Large intestine (tissue), 3 donors: ENCODE measurements around the gene HDAC9. TPM values are rescaled to one million over a fixed set of nuclear protein-coding genes. Genes with fewer than 3 reads are reported as not detected.

Source experiments
- DNase-seq, 2 donors: peaks; one replicate each; pipeline versions ENCODE4 v3.0.0 to v3.0.0-alpha.2; 2013
- H3K27ac ChIP-seq: one replicate; pipeline ENCODE4 v1.5.1; 2013; ENCODE audit warnings: low read length
- H3K27me3 ChIP-seq: 2 replicates; pipeline ENCODE4 v1.6.1; 2013; ENCODE audit warnings: low read length; ENCODE audit not compliant: control insufficient read depth, insufficient read depth
- H3K36me3 ChIP-seq: 2 replicates; pipeline ENCODE4 v1.6.1; 2013; ENCODE audit warnings: low read length; ENCODE audit not compliant: control insufficient read depth, insufficient read depth
- H3K4me1 ChIP-seq: one replicate; pipeline ENCODE4 v1.6.1; 2013; ENCODE audit warnings: low read length; ENCODE audit not compliant: control insufficient read depth, insufficient read depth
- H3K4me3 ChIP-seq: one replicate; pipeline ENCODE4 v1.5.1; 2013; ENCODE audit warnings: low read length
- H3K9me3 ChIP-seq: one replicate; pipeline ENCODE4 v1.6.1; 2013; ENCODE audit warnings: mild to moderate bottlenecking, low read depth, low read length, moderate library complexity; ENCODE audit not compliant: control insufficient read depth
- WGBS: methylation state at CpG from one replicate; pipeline ENCODE4 v1.1.5; 2013; ENCODE audit warnings: low lambda C conversion rate; ENCODE audit not compliant: insufficient coverage; 5-methylcytosine and 5-hydroxymethylcytosine counted together
- polyA plus RNA-seq: library from polyadenylated mRNA; unstranded; fragments of 120-200 nt; gene quantifications from one replicate; pipeline ENCODE4 v1.2.1, GENCODE V29; 2013

Gene HDAC9
- polyA plus RNA-seq, 1 donor, result 6.2 TPM

GRCh38 chr7:18859318-18859717, 363.8 kb downstream of the HDAC9 start:
- Histone ChIP-seq H3K4me1 (no peaks in the 10 kb centered on the region), H3K4me3 (no peak overlapping the region), H3K27me3 (no peaks in the 10 kb centered on the region), H3K36me3 (no peaks in the 10 kb centered on the region), H3K27ac (no peak overlapping the region), H3K9me3 (no peaks in the 10 kb centered on the region)
- no peak for DNase-seq
- WGBS, result 100% methylated on average over 1 of the region's 1 CpG

- Histone ChIP-seq H3K4me1 (no peaks in the 10 kb centered on the region), H3K4me3 (no peak overlapping the region), H3K36me3 (no peaks in the 10 kb centered on the region), H3K27me3 (no peaks in the 10 kb centered on the region), H3K27ac (no peak overlapping the region), H3K9me3 (no peaks in the 10 kb centered on the region)
- no peak for DNase-seq
These were observed 364.7 kb downstream of the HDAC9 start for GRCh38 chr7:18860221-18860620.

- DNase-seq, result no peak
- H3K4me3 ChIP-seq, result no peak overlapping the region
- H3K9me3 ChIP-seq, result no peaks in the 10 kb centered on the region
- no peaks in the 10 kb centered on the region for H3K4me1 ChIP-seq
- no peaks in the 10 kb centered on the region for H3K27me3 ChIP-seq
- H3K27ac ChIP-seq, result no peak overlapping the region
- WGBS, result 90% methylated on average over 2 of the region's 4 CpGs
- H3K36me3 ChIP-seq, result no peaks in the 10 kb centered on the region
These were observed 366.1 kb downstream of the HDAC9 start for GRCh38 chr7:18861514-18862118.

DNA sequence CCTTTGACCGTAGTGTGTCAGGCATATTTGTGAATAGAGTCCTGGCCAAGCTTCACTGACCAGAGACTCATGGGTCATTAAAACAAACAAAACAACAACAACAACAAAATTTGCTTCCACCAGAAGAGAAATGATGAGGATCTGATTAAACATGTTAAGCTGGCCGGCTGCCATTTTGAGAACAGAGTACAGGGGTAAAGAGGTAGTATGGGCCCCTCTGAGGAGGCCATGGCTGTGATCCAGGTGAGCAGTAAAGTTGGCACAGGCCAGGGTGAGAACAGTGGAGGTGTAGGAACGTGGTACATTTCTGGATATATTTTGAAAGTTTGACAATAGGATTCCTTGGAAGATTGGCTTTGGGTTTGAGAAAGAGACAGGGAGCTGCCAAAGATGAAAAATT, 369.4 kb downstream of the HDAC9 start:
- no CpG with 5 or more reads among the region's 3 CpGs for WGBS
- Histone ChIP-seq H3K4me3 (no peak overlapping the region), H3K27me3 (no peaks in the 10 kb centered on the region), H3K9me3 (no peaks in the 10 kb centered on the region), H3K27ac (no peak overlapping the region), H3K36me3 (no peaks in the 10 kb centered on the region), H3K4me1 (no peaks in the 10 kb centered on the region)
- no peak for DNase-seq

DNA sequence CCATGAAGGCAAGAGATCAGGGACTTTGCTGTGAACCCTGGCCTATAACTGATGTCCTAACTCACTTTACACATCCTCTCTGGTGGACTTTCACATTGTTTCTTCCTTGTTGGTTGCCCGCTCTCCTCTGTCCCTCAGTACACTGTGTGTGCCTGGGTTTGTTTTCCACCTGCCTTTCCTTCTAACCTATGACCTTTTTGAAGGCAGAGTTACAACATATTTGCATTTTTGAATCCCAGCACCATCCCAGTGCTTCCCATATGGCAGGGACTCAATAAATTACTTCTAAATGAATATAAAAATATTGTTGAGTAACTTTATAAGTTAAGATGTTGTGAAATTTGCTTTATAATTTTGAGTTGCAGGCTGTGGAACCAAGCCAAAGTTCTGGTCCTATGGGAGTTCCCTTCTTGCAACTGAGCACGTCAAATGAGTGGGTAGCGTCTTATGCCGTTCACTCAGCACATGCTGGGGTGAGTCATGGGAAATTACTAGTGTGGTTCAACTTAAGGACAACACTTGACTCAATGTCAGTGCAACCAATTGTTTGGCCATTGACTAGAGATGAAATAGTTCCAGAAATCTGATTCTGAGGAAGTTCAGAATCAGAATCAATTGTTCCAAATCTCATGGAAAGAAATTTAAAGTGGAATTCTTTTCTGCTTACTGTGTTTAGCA, 370.9 kb downstream of the HDAC9 start:
- Histone ChIP-seq H3K9me3 (no peaks in the 10 kb centered on the region), H3K27me3 (no peaks in the 10 kb centered on the region), H3K4me1 (no peaks in the 10 kb centered on the region), H3K36me3 (no peaks in the 10 kb centered on the region), H3K4me3 (no peak overlapping the region), H3K27ac (no peak overlapping the region)
- peak in 1 of 2 donors; percentile 7 for DNase-seq
- WGBS, result 100% methylated on average over 1 of the region's 4 CpGs

GRCh38 chr7:18872344-18872743, 376.8 kb downstream of the HDAC9 start:
- H3K9me3 ChIP-seq, result no peaks in the 10 kb centered on the region
- no peak overlapping the region for H3K4me3 ChIP-seq
- WGBS, result no CpG with 5 or more reads among the region's 2 CpGs
- H3K4me1 ChIP-seq, result no peaks in the 10 kb centered on the region
- no peak overlapping the region for H3K27ac ChIP-seq
- DNase-seq, result no peak
- no peaks in the 10 kb centered on the region for H3K36me3 ChIP-seq
- no peaks in the 10 kb centered on the region for H3K27me3 ChIP-seq

GRCh38 chr7:18873734-18874336, 378.3 kb downstream of the HDAC9 start:
- Histone ChIP-seq H3K9me3 (no peaks in the 10 kb centered on the region), H3K4me1 (no peaks in the 10 kb centered on the region), H3K27ac (no peak overlapping the region), H3K36me3 (no peaks in the 10 kb centered on the region), H3K4me3 (no peak overlapping the region), H3K27me3 (no peaks in the 10 kb centered on the region)
- no peak for DNase-seq
- WGBS, result 100% methylated on average over 3 of the region's 5 CpGs

DNA sequence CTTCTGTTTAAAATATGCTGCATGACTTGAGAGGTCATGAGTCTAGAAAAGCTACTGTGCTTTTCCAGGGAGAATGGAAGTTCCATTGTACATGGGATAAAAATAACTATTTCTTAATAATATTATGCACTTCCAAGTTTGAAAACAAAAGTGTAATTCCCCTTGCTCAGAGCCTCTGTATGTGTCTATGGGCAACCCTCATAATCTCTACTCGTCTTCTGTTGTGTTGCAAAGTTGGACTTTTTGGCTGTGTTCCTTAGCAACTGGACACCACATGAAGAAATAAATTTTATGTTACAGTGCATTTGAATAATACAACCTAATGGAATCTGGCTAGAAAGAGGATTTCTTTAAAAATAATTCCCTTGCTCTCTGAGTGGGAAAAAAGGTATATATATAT, 379.3 kb downstream of the HDAC9 start:
- H3K4me3 ChIP-seq, result no peak overlapping the region
- no peak overlapping the region for H3K27ac ChIP-seq
- no CpG with 5 or more reads among the region's 1 CpG for WGBS
- no peak for DNase-seq
- H3K4me1 ChIP-seq, result no peaks in the 10 kb centered on the region
- no peaks in the 10 kb centered on the region for H3K27me3 ChIP-seq
- H3K36me3 ChIP-seq, result no peaks in the 10 kb centered on the region
- H3K9me3 ChIP-seq, result no peaks in the 10 kb centered on the region

GRCh38 chr7:18877874-18878273, 382.3 kb downstream of the HDAC9 start:
- Histone ChIP-seq H3K4me1 (no peaks in the 10 kb centered on the region), H3K9me3 (no peaks in the 10 kb centered on the region), H3K4me3 (no peak overlapping the region), H3K27me3 (no peaks in the 10 kb centered on the region), H3K27ac (no peak overlapping the region), H3K36me3 (no peaks in the 10 kb centered on the region)
- DNase-seq, result no peak
- WGBS, result 94% methylated on average over 2 of the region's 3 CpGs

DNA sequence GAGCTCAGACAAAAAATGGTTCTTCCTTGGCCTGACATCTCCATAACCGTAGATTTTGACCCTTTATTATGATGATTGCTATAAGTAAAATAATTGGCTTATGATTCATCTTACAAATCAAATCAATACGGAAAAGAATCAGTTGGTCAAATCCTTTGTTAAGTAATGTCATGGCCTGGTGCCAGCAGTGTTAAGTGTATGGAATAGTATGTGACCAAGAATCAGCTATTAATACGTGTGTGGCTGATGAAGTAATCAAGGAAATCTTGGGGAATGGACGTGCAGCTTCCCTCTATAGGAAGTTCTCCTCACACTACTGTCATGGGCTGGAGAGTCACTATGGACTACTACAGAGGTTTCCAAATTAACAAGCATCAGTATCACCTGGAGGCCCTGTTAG, 391.3 kb downstream of the HDAC9 start:
- Histone ChIP-seq H3K9me3 (no peaks in the 10 kb centered on the region), H3K27ac (no peak overlapping the region), H3K4me1 (no peaks in the 10 kb centered on the region), H3K4me3 (no peak overlapping the region), H3K27me3 (no peaks in the 10 kb centered on the region), H3K36me3 (no peaks in the 10 kb centered on the region)
- WGBS, result 94% methylated on average over 2 of the region's 4 CpGs
- no peak for DNase-seq

GRCh38 chr7:18889436-18889835, 393.9 kb downstream of the HDAC9 start:
- H3K4me1 ChIP-seq, result no peaks in the 10 kb centered on the region
- no peak for DNase-seq
- H3K9me3 ChIP-seq, result no peaks in the 10 kb centered on the region
- no peaks in the 10 kb centered on the region for H3K36me3 ChIP-seq
- H3K27ac ChIP-seq, result no peak overlapping the region
- no peaks in the 10 kb centered on the region for H3K27me3 ChIP-seq
- WGBS, result no CpG with 5 or more reads among the region's 1 CpG
- H3K4me3 ChIP-seq, result no peak overlapping the region
